H1 (cell line): ENCODE results near the gene FBXO38. TPM values are rescaled to one million over a fixed set of nuclear protein-coding genes. Genes with fewer than 3 reads are reported as not detected.

Experiments used
- CTCF ChIA-PET: fragments of 300-600 bp; sonication (Branson Sonifier 250); formaldehyde crosslinking; loops from one replicate; lab custom pipeline; 2021; ENCODE audit not compliant: partially characterized antibody; lab: Charles Lee
- POLR2A ChIA-PET: fragments of 300-600 bp; sonication (Branson Sonifier 250); formaldehyde crosslinking; loops from one replicate; lab custom pipeline; 2021; ENCODE audit warnings: inconsistent platforms; ENCODE audit not compliant: partially characterized antibody; lab: Charles Lee
- DNase-seq, 2 experiments: peaks; one replicate each; pipeline versions ENCODE4 v3.0.0 to v3.0.0-alpha.2; 2010 to 2022; ENCODE audit warnings: low spot score in 2 of 2, low read depth in 1 of 2, mixed read lengths in 1 of 2
- FAIRE-seq: peaks from 2 replicates; lab custom pipeline; 2011; peaks lifted over from hg19 to GRCh38; lab: Jason Lieb, UNC
- H2AFZ ChIP-seq: 2 replicates; pipeline ENCODE4 v1.8.1; 2012; ENCODE audit warnings: low read length, inconsistent platforms
- H2AK5ac ChIP-seq: 2 replicates; pipeline ENCODE4 v1.6.1; 2013; ENCODE audit warnings: low read depth, low read length
- H2BK120ac ChIP-seq: replicated peaks from 2 replicates; pipeline ENCODE3; 2013; ENCODE audit warnings: low read depth, low read length, inconsistent platforms
- H2BK12ac ChIP-seq: 2 replicates; pipeline ENCODE4 v1.6.1; 2013; ENCODE audit warnings: low read depth, low read length
- H2BK15ac ChIP-seq: 2 replicates; pipeline ENCODE4 v1.6.1; 2013; ENCODE audit warnings: low read length
- H2BK20ac ChIP-seq: 2 replicates; pipeline ENCODE4 v1.6.1; 2013; ENCODE audit warnings: low read length
- H2BK5ac ChIP-seq: 2 replicates; pipeline ENCODE4 v1.6.1; 2013; ENCODE audit warnings: low read depth, low read length
- H3K14ac ChIP-seq: 2 replicates; pipeline ENCODE4 v1.6.1; 2013; ENCODE audit warnings: inconsistent platforms; ENCODE audit not compliant: insufficient read length
- H3K18ac ChIP-seq: 2 replicates; pipeline ENCODE4 v1.6.1; 2013; ENCODE audit warnings: low read length; ENCODE audit errors: extremely low read depth
- H3K23ac ChIP-seq: 2 replicates; pipeline ENCODE4 v1.6.1; 2013; ENCODE audit warnings: inconsistent platforms; ENCODE audit not compliant: insufficient read length
- H3K23me2 ChIP-seq: 2 replicates; pipeline ENCODE4 v1.6.1; 2013; ENCODE audit warnings: low read depth, low read length
- H3K27ac ChIP-seq: 2 replicates; pipeline ENCODE4 v1.6.1; 2011; ENCODE audit warnings: low read depth, low read length, inconsistent platforms
- H3K27me3 ChIP-seq, 4 experiments: replicated peaks in 1 of 4; 1 replicate in 1 of 4; 2 replicates in 3 of 4; pipeline versions ENCODE4 v1.6.1 to v1.8.1; 2011 to 2013; ENCODE audit warnings: low read length in 3 of 4, mild to moderate bottlenecking in 3 of 4, inconsistent platforms in 2 of 4, mixed read lengths in 2 of 4, moderate library complexity in 1 of 4; ENCODE audit not compliant: control insufficient read depth in 3 of 4, insufficient read depth in 3 of 4; ENCODE audit errors: extremely low read depth in 1 of 4
- H3K36me3 ChIP-seq, 4 experiments: 2 replicates each; pipeline versions ENCODE4 v1.6.1 to v1.8.1; 2011 to 2013; ENCODE audit warnings: mild to moderate bottlenecking in 4 of 4, low read length in 3 of 4, moderate library complexity in 2 of 4, control low read depth in 1 of 4, inconsistent platforms in 1 of 4; ENCODE audit not compliant: insufficient read depth in 4 of 4, control insufficient read depth in 2 of 4
- H3K4ac ChIP-seq: replicated peaks from 2 replicates; pipeline ENCODE3; 2013; ENCODE audit warnings: low read length, low read depth, mixed read lengths, inconsistent platforms; ENCODE audit not compliant: insufficient read length
- H3K4me1 ChIP-seq, 4 experiments: replicated peaks in 1 of 4; 1 replicate in 1 of 4; 2 replicates in 3 of 4; pipeline versions ENCODE4 v1.6.1 to v1.8.1; 2011 to 2013; ENCODE audit warnings: low read length in 3 of 4, inconsistent platforms in 2 of 4, mixed read lengths in 1 of 4; ENCODE audit not compliant: insufficient read depth in 4 of 4, control insufficient read depth in 3 of 4
- H3K4me2 ChIP-seq, 2 experiments: 2 replicates each; pipeline versions ENCODE4 v1.6.1 to v1.8.1; 2011 to 2013; ENCODE audit warnings: low read depth in 2 of 2, low read length in 2 of 2, control low read depth in 1 of 2, inconsistent platforms in 1 of 2, mild to moderate bottlenecking in 1 of 2; ENCODE audit not compliant: insufficient read depth in 1 of 2
- H3K4me3 ChIP-seq, 4 experiments: fragments of 200-600, 300-600 bp in 1 of 4; sonication (generic), shearing (Covaris generic), sonication (Bioruptor Twin) in 1 of 4; 2 replicates each; pipeline versions ENCODE4 v1.5.1 to v1.8.1; 2011 to 2016; ENCODE audit warnings: low read length in 4 of 4, low read depth in 3 of 4, control low read depth in 2 of 4, inconsistent platforms in 2 of 4, mild to moderate bottlenecking in 2 of 4, mixed read lengths in 1 of 4, moderate library complexity in 1 of 4; ENCODE audit not compliant: insufficient read depth in 2 of 4; ENCODE audit errors: extremely low read depth in 1 of 4
- H3K56ac ChIP-seq: replicated peaks from 2 replicates; pipeline ENCODE3; 2013; ENCODE audit warnings: low read depth, mild to moderate bottlenecking, mixed read lengths, low read length, inconsistent platforms; ENCODE audit not compliant: insufficient read length
- H3K79me1 ChIP-seq: 2 replicates; pipeline ENCODE4 v1.6.1; 2013; ENCODE audit warnings: low read depth, low read length, control low read depth
- H3K79me2 ChIP-seq, 2 experiments: 2 replicates each; pipeline versions ENCODE4 v1.6.1 to v1.8.1; 2012 to 2013; ENCODE audit warnings: low read length in 2 of 2, mild to moderate bottlenecking in 2 of 2, inconsistent platforms in 1 of 2; ENCODE audit not compliant: insufficient read depth in 2 of 2, control insufficient read depth in 1 of 2
- H3K9ac ChIP-seq, 4 experiments: replicated peaks in 1 of 4; 1 replicate in 1 of 4; 2 replicates in 3 of 4; pipeline versions ENCODE4 v1.6.1 to v1.8.1; 2011 to 2013; ENCODE audit warnings: low read depth in 3 of 4, low read length in 3 of 4, control low read depth in 2 of 4, mild to moderate bottlenecking in 2 of 4, moderate library complexity in 2 of 4, inconsistent platforms in 1 of 4; ENCODE audit errors: extremely low read depth in 1 of 4
- H3K9me3 ChIP-seq, 2 experiments: 2 replicates each; pipeline versions ENCODE4 v1.6.1 to v1.8.1; 2012 to 2013; ENCODE audit warnings: mild to moderate bottlenecking in 2 of 2, moderate library complexity in 2 of 2, control low read depth in 1 of 2, inconsistent platforms in 1 of 2, low read depth in 1 of 2, low read length in 1 of 2, mixed read lengths in 1 of 2; ENCODE audit not compliant: insufficient read depth in 2 of 2
- H4K20me1 ChIP-seq, 2 experiments: replicated peaks in 1 of 2; 2 replicates each; pipeline versions ENCODE3 to v1.8.1; 2011 to 2013; ENCODE audit warnings: inconsistent platforms in 2 of 2, low read length in 2 of 2, mild to moderate bottlenecking in 1 of 2; ENCODE audit not compliant: insufficient read depth in 2 of 2, control insufficient read depth in 1 of 2
- H4K5ac ChIP-seq: 2 replicates; pipeline ENCODE4 v1.6.1; 2013; ENCODE audit warnings: low read length, low read depth, mixed read lengths, inconsistent platforms; ENCODE audit not compliant: insufficient read length
- H4K8ac ChIP-seq: 2 replicates; pipeline ENCODE4 v1.8.0; 2013; ENCODE audit warnings: mild to moderate bottlenecking, moderate library complexity, low read length, inconsistent platforms; ENCODE audit not compliant: insufficient read depth; ENCODE audit errors: extremely low read depth
- H4K91ac ChIP-seq: replicated peaks from 2 replicates; pipeline ENCODE3; 2013; ENCODE audit warnings: low read length, mixed read lengths, inconsistent platforms; ENCODE audit not compliant: insufficient read length
- CHD2 ChIP-seq: IDR thresholded peaks from 2 replicates; pipeline ENCODE4 v1.6.1; 2012; ENCODE audit warnings: low read length, improper control_type of control experiment
- CREB1 ChIP-seq: IDR thresholded peaks from 2 replicates; pipeline ENCODE4 v1.6.1; 2012; ENCODE audit warnings: inconsistent platforms
- HDAC2 ChIP-seq, 2 experiments: fragments of 300-600 bp in 1 of 2; sonication (generic) in 1 of 2; IDR thresholded peaks; 2 replicates each; pipeline ENCODE4 v1.6.1; 2011 to 2012; ENCODE audit warnings: low read depth in 2 of 2, low read length in 2 of 2, mild to moderate bottlenecking in 2 of 2, moderate library complexity in 2 of 2, borderline replicate concordance in 1 of 2, inconsistent platforms in 1 of 2
- JUND ChIP-seq: IDR thresholded peaks from 2 replicates; pipeline ENCODE4 v1.6.1; 2011; ENCODE audit warnings: mild to moderate bottlenecking, improper control_type of control experiment, low read length
- KDM1A ChIP-seq: fragments of 200-600, 300-600 bp; sonication (generic); IDR thresholded peaks from 2 replicates; pipeline ENCODE4 v1.7.1; 2016; ENCODE audit warnings: mild to moderate bottlenecking, low read length, borderline replicate concordance
- KDM5A ChIP-seq: fragments of 200-600 bp; IDR thresholded peaks from 2 replicates; pipeline ENCODE4 v1.7.1; 2012; ENCODE audit warnings: mild to moderate bottlenecking, low read length, inconsistent platforms, mixed read lengths
- MAFK ChIP-seq: IDR thresholded peaks from 2 replicates; pipeline ENCODE4 v1.6.1; 2012; ENCODE audit warnings: low read depth, mild to moderate bottlenecking, improper control_type of control experiment, low read length
- RNF2 ChIP-seq: fragments of 200-900, 300-1000 bp; sonication (generic); IDR thresholded peaks from 2 replicates; pipeline ENCODE4 v1.7.1; 2016; ENCODE audit warnings: borderline replicate concordance, low read depth, mild to moderate bottlenecking, antibody characterized with exemption, low read length; ENCODE audit not compliant: poor library complexity, severe bottlenecking; ENCODE audit errors: missing control alignments
- RXRA ChIP-seq: IDR thresholded peaks from 2 replicates; pipeline ENCODE4 v1.6.1; 2011; ENCODE audit warnings: low read depth, mild to moderate bottlenecking, low read length, moderate library complexity; ENCODE audit not compliant: insufficient read depth
- TAF1 ChIP-seq: IDR thresholded peaks from 2 replicates; pipeline ENCODE4 v1.6.1; 2011; ENCODE audit warnings: mild to moderate bottlenecking, low read depth, low read length
- USF2 ChIP-seq: IDR thresholded peaks from 2 replicates; pipeline ENCODE4 v1.6.1; 2011; ENCODE audit warnings: low read length, improper control_type of control experiment
- WGBS, 2 experiments: shearing (Covaris generic) in 1 of 2; methylation state at CpG; one replicate each; pipeline versions ENCODE4 v1.1.6 to v1.1.7; 2013 to 2015; ENCODE audit warnings: low lambda C conversion rate in 2 of 2, mixed read lengths in 2 of 2, inconsistent platforms in 1 of 2, low coverage in 1 of 2, missing lambda C conversion rate in 1 of 2; ENCODE audit not compliant: insufficient replicate concordance in 2 of 2, insufficient coverage in 1 of 2, insufficient read length in 1 of 2; ENCODE audit errors: extremely low coverage in 1 of 2, missing lambda C conversion rate in 1 of 2; 5-methylcytosine and 5-hydroxymethylcytosine counted together
- polyA plus RNA-seq, 7 experiments: library from polyadenylated mRNA; depleted of rRNA in 3 of 7; stranded (reverse) in 5 of 7; unstranded in 2 of 7; fragments of >200 nt in 5 of 7; fragments of 200-250 nt in 2 of 7; gene quantifications; 1 replicate in 5 of 7; 2 replicates in 1 of 7; 4 replicates in 1 of 7; pipeline versions ENCODE4 v1.2.1 to v1.2.3, GENCODE V29; 2011 to 2013; ENCODE audit warnings: missing spikeins in 2 of 7, mixed read lengths in 2 of 7
- total RNA-seq: library from RNA; stranded (reverse); fragmentation: NEBNext Ultra II Directional; extraction: Animal tissue kit (Norgen Biotek cat#: 25700); gene quantifications from 2 replicates; pipeline ENCODE4 v1.2.1, GENCODE V29; 2021

Gene FBXO38
- total and polyA plus RNA-seq, 2 of the 8 experiments (the other 6 are each of a cell fraction or from before 2014, with no cell fraction given) = 9.1 to 34.3 TPM

- DNase-seq (no peak), FAIRE-seq (no peak)
- no peaks in the 10 kb centered on the region for H3K79me2 ChIP-seq
- no peaks in the 10 kb centered on the region for H4K20me1 ChIP-seq
- no peak overlapping the region for H3K27ac ChIP-seq
- H2BK120ac ChIP-seq = no peak overlapping the region
- no peak overlapping the region for H3K14ac ChIP-seq
- H4K91ac ChIP-seq = no peak overlapping the region
- no peak overlapping the region for H3K4ac ChIP-seq
- H3K9ac ChIP-seq = no peak overlapping the region
- 81% methylated on average over 10 of the region's 10 CpGs; no CpG with 5 or more reads in 1 of the 2 experiments for WGBS, 2 experiments
- no peaks in the 10 kb centered on the region for H3K4me1 ChIP-seq
- H2BK5ac ChIP-seq = no peak overlapping the region
- no peaks in the 10 kb centered on the region for H3K79me1 ChIP-seq
- H2AFZ ChIP-seq = no peak overlapping the region
- no peaks in the 10 kb centered on the region for H3K36me3 ChIP-seq
- H2BK20ac ChIP-seq = no peak overlapping the region
- H2AK5ac ChIP-seq = no peak overlapping the region
- POLR2A ChIA-PET = no interaction called here
- H3K4me2 ChIP-seq = no peak overlapping the region
- CTCF ChIA-PET = interaction anchor here (0.6 to 3.1 kb wide), 7 partner anchors 9 to 248 kb away, joined by 3 to 21 read pairs (median 4); no protein-coding TSS in a partner anchor
- H4K8ac ChIP-seq = no peak overlapping the region
- no peak overlapping the region for H3K56ac ChIP-seq
- no peak overlapping the region for H2BK12ac ChIP-seq
- no peaks in the 10 kb centered on the region; a peak in 1 of 7 replicates for H3K27me3 ChIP-seq
- H3K18ac ChIP-seq = no peak overlapping the region
- no peak overlapping the region for H2BK15ac ChIP-seq
- H3K23me2 ChIP-seq = no peaks in the 10 kb centered on the region
- no peak overlapping the region for H3K23ac ChIP-seq
- no peak overlapping the region for H4K5ac ChIP-seq
- no peaks in the 10 kb centered on the region for H3K9me3 ChIP-seq
- H3K4me3 ChIP-seq = no peak overlapping the region
- TF ChIP-seq CHD2 (no peak), RXRA (no peak), KDM1A (no peak), CREB1 (no peak), JUND (no peak), USF2 (no peak), TAF1 (no peak), RNF2 (no peak), MAFK (no peak), KDM5A (no peak), HDAC2 (IDR thresholded peaks at IDR 0.05; ENCODE audit: borderline replicate concordance in 1 of 2, low read depth in 2 of 2, low read length in 2 of 2) (no peak)
These were observed 107.4 kb downstream of the FBXO38 start for GRCh38 chr5:148491015-148491792.
